PC-3 (cell line): ENCODE data around the gene DOCK4.

ENCODE experiments used
- EZH2 ChIP-seq: fragments of 300-600 bp; sonication (generic); IDR thresholded peaks from one replicate; pipeline ENCODE4 v1.6.1; 2017; ENCODE audit warnings: antibody characterized with exemption, mild to moderate bottlenecking, low read length; ENCODE audit not compliant: unreplicated experiment
- EZH2phosphoT487 ChIP-seq: fragments of 300-600 bp; sonication (generic); IDR thresholded peaks from 2 replicates; pipeline ENCODE4 v1.6.1; 2018; ENCODE audit warnings: mild to moderate bottlenecking, antibody characterized with exemption, low read length, borderline replicate concordance
- TF ChIP-seq, protein P1 (sequence below): fragments of 300-600 bp; sonication (generic); conservative IDR thresholded peaks from 2 replicates; pipeline ENCODE4 v1.5.1; 2017; ENCODE audit warnings: antibody characterized with exemption, low read depth, mild to moderate bottlenecking, low read length

DNA sequence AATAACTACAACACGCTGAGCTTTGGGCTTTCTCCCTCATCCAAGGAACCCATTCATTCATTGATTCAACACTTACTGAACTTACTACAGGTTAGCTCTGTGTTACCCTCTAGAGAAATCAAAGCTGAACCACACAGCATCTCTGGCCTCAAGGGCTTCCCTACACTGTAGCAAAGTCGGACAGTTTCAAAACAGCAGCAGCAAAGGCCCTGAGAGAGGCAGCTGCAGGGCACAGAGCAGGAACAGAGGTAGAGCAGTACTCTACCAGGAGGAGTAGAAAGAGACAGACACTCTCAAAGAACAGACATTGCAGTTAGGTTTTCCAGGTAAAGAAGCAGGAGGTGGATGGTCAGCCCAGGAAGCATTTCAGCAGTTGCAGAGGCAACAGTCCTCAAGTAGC lies 16.1 kb downstream of the DOCK4 start:
- TF ChIP-seq EZH2phosphoT487 (no peak), EZH2 (no peak)
- TF ChIP-seq, protein P1, sequence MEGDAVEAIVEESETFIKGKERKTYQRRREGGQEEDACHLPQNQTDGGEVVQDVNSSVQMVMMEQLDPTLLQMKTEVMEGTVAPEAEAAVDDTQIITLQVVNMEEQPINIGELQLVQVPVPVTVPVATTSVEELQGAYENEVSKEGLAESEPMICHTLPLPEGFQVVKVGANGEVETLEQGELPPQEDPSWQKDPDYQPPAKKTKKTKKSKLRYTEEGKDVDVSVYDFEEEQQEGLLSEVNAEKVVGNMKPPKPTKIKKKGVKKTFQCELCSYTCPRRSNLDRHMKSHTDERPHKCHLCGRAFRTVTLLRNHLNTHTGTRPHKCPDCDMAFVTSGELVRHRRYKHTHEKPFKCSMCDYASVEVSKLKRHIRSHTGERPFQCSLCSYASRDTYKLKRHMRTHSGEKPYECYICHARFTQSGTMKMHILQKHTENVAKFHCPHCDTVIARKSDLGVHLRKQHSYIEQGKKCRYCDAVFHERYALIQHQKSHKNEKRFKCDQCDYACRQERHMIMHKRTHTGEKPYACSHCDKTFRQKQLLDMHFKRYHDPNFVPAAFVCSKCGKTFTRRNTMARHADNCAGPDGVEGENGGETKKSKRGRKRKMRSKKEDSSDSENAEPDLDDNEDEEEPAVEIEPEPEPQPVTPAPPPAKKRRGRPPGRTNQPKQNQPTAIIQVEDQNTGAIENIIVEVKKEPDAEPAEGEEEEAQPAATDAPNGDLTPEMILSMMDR: no peak
